ENCODE measurements around the gene DHRSX. TPM values are rescaled to one million over a fixed set of nuclear protein-coding genes. Genes with fewer than 3 reads are reported as not detected.

The DHRSX gene
- total and polyA plus RNA-seq, 2 of the 8 experiments (the other 6 are each of a cell fraction or from before 2014, with no cell fraction given) = 35.1 to 43.4 TPM

DNA sequence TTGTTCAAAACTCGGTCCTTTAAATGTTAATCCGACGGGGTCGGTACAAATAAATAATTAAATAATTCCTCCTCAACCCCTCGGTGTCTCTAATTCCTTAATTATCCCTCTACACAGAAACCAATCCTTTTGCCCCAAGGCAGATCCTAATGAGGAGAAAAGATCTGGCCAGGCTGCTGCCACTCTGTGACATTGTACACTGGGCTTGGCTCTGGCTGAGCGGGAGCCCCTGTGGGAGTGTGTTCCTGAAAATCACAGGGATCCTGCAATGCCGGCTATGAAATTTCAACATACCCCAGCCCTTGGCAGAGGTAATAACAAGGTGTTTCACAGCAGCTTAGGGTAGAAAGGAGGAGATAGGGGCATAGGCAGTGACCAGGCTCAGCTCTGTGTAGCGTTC, 96.0 kb downstream of the DHRSX start (continued):
- TF ChIP-seq KDM1A (IDR thresholded peaks at IDR 0.05; ENCODE audit: borderline replicate concordance, low read length) (no peak), EP300 (IDR thresholded peaks at IDR 0.05; ENCODE audit: borderline replicate concordance in 1 of 2, low read depth in 2 of 2, low read length in 2 of 2) (no peak), SAP30 (IDR thresholded peaks at IDR 0.05; ENCODE audit: insufficient read depth, insufficient replicate concordance, low read length) (no peak), SP4 (IDR thresholded peaks at IDR 0.05; ENCODE audit: low read length) (no peak), TBP (IDR thresholded peaks at IDR 0.05; ENCODE audit: low read depth, low read length) (no peak), CTBP2 (IDR thresholded peaks at IDR 0.05; ENCODE audit: borderline replicate concordance, insufficient read depth, insufficient read length, low read length) (no peak)
